ENCODE data around the gene GHRHR.

The GHRHR gene

DNA sequence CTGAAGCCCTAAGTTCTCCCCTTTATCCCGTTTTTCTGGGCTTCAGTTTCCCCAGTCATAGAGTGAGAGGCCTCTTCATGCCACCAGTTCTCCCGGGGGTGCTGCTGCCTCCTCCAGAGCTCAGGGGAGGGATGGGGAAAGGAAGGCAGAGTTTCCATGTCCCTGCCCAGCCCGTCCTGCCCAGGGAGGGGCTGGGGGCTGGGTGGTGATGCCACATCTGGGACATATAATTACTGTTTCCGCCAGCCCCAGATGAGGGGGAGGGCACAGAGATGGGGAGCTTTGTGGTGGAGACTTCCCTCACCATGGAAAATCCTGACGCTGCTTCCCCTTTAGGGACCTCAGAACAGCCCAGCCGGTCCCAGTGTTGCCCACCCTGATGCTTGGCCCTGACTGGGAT, 48.0 kb upstream of the GHRHR start:
- no peak overlapping the region for H2AFZ ChIP-seq (ENCODE audit: low read length)
- no peak overlapping the region for H3K27ac ChIP-seq (ENCODE audit: low read depth, low read length, poor library complexity, severe bottlenecking)
- peaks cover 4% of the 10 kb centered on the region; the same call in 1 of the 2 replicates for H3K27me3 ChIP-seq (ENCODE audit: insufficient read depth, low read length)
- no peak overlapping the region for H3K9ac ChIP-seq (ENCODE audit: low read length)
- no peaks in the 10 kb centered on the region for H3K36me3 ChIP-seq (ENCODE audit: insufficient read depth, low read length)
- no peaks in the 10 kb centered on the region for H3K79me2 ChIP-seq (ENCODE audit: insufficient read depth, low read length)
- H3K4me2 ChIP-seq (ENCODE audit: low read length), result no peak overlapping the region
- H3K4me1 ChIP-seq (ENCODE audit: insufficient read depth, low read length, severe bottlenecking), result no peaks in the 10 kb centered on the region
- no peaks in the 10 kb centered on the region for H3K9me3 ChIP-seq (ENCODE audit: low read length)
- no peaks in the 10 kb centered on the region for H3K9me2 ChIP-seq (ENCODE audit: low read depth, low read length)
- H4K20me1 ChIP-seq (ENCODE audit: insufficient read depth, low read length), result no peaks in the 10 kb centered on the region
- no peaks in the 10 kb centered on the region for H3F3A ChIP-seq (ENCODE audit: insufficient read depth, low read length)
- no peak overlapping the region for H3K4me3 ChIP-seq (ENCODE audit: low read depth, low read length, poor library complexity, severe bottlenecking)
- no peak for TF ChIP-seq CTCF (IDR thresholded peaks at IDR 0.05; ENCODE audit: low read length)
- TF ChIP-seq EZH2 (IDR thresholded peaks at IDR 0.05; ENCODE audit: borderline replicate concordance, low read length), result no peak

- Histone ChIP-seq H3K9me3 (ENCODE audit: low read length) (no peaks in the 10 kb centered on the region), H3K27ac (ENCODE audit: low read depth, low read length, poor library complexity, severe bottlenecking) (no peak overlapping the region), H3K4me2 (ENCODE audit: low read length) (no peak overlapping the region)
Observed at GRCh38 chr7:30916255-30916654, 47.5 kb upstream of the GHRHR start.

GRCh38 chr7:30916767-30917166, 47.0 kb upstream of the GHRHR start:
- no peak overlapping the region for H2AFZ ChIP-seq (ENCODE audit: low read length)
- H3K4me1 ChIP-seq (ENCODE audit: insufficient read depth, low read length, severe bottlenecking), result no peaks in the 10 kb centered on the region
- no peak overlapping the region for H3K4me3 ChIP-seq (ENCODE audit: low read depth, low read length, poor library complexity, severe bottlenecking)
- H4K20me1 ChIP-seq (ENCODE audit: insufficient read depth, low read length), result no peaks in the 10 kb centered on the region
- H3K27ac ChIP-seq (ENCODE audit: low read depth, low read length, poor library complexity, severe bottlenecking), result no peak overlapping the region
- H3K27me3 ChIP-seq (ENCODE audit: insufficient read depth, low read length), result peaks cover 6% of the 10 kb centered on the region; the same call in 1 of the 2 replicates
- H3K4me2 ChIP-seq (ENCODE audit: low read length), result no peak overlapping the region
- H3K9me2 ChIP-seq (ENCODE audit: low read depth, low read length), result no peaks in the 10 kb centered on the region
- no peaks in the 10 kb centered on the region for H3K79me2 ChIP-seq (ENCODE audit: insufficient read depth, low read length)
- H3K9me3 ChIP-seq (ENCODE audit: low read length), result no peaks in the 10 kb centered on the region
- TF ChIP-seq CTCF (IDR thresholded peaks at IDR 0.05; ENCODE audit: low read length) (no peak), EZH2 (IDR thresholded peaks at IDR 0.05; ENCODE audit: borderline replicate concordance, low read length) (no peak)
- no peaks in the 10 kb centered on the region for H3F3A ChIP-seq (ENCODE audit: insufficient read depth, low read length)
- H3K9ac ChIP-seq (ENCODE audit: low read length), result no peak overlapping the region
- H3K36me3 ChIP-seq (ENCODE audit: insufficient read depth, low read length), result no peaks in the 10 kb centered on the region

More at GRCh38 chr7:30916255-30916654, 47.5 kb upstream of the GHRHR start:
- Histone ChIP-seq H3K9ac (ENCODE audit: low read length) (no peak overlapping the region), H3F3A (ENCODE audit: insufficient read depth, low read length) (no peaks in the 10 kb centered on the region), H3K4me3 (ENCODE audit: low read depth, low read length, poor library complexity, severe bottlenecking) (no peak overlapping the region), H3K27me3 (ENCODE audit: insufficient read depth, low read length) (peaks cover 4% of the 10 kb centered on the region; the same call in 1 of the 2 replicates), H4K20me1 (ENCODE audit: insufficient read depth, low read length) (no peaks in the 10 kb centered on the region), H3K9me2 (ENCODE audit: low read depth, low read length) (no peaks in the 10 kb centered on the region), H3K36me3 (ENCODE audit: insufficient read depth, low read length) (no peaks in the 10 kb centered on the region), H3K79me2 (ENCODE audit: insufficient read depth, low read length) (no peaks in the 10 kb centered on the region), H3K4me1 (ENCODE audit: insufficient read depth, low read length, severe bottlenecking) (no peaks in the 10 kb centered on the region), H2AFZ (ENCODE audit: low read length) (no peak overlapping the region)
- no peak for TF ChIP-seq CTCF (IDR thresholded peaks at IDR 0.05; ENCODE audit: low read length)
- no peak for TF ChIP-seq EZH2 (IDR thresholded peaks at IDR 0.05; ENCODE audit: borderline replicate concordance, low read length)
